NB4 (cell line): ENCODE measurements around the gene TANGO6.
A peak's percentile ranks its signal among the peaks of the same experiment; 100 is the strongest.

Experiments used
- DNase-seq: peaks from one replicate; pipeline ENCODE4 v3.0.0; 2010; ENCODE audit warnings: low read depth
- H3K4me3 ChIP-seq: one replicate; pipeline ENCODE4 v1.5.1; 2011; ENCODE audit warnings: mild to moderate bottlenecking, low read depth, low read length, moderate library complexity
- CTCF ChIP-seq: IDR thresholded peaks from one replicate; pipeline ENCODE4 v1.5.1; 2012; ENCODE audit warnings: low read depth, low read length
- MYC ChIP-seq: IDR thresholded peaks from 2 replicates; pipeline ENCODE4 v1.6.1; 2011; ENCODE audit warnings: low read depth, low read length
- POLR2A ChIP-seq: IDR thresholded peaks from 2 replicates; pipeline ENCODE4 v1.6.1; 2011; ENCODE audit warnings: mild to moderate bottlenecking; ENCODE audit not compliant: insufficient read length; ENCODE audit errors: extremely low read depth
- TF ChIP-seq, protein P1 (sequence below): IDR thresholded peaks from 2 replicates; pipeline ENCODE4 v1.6.1; 2011; ENCODE audit warnings: low read depth, low read length

The TANGO6 gene

DNA sequence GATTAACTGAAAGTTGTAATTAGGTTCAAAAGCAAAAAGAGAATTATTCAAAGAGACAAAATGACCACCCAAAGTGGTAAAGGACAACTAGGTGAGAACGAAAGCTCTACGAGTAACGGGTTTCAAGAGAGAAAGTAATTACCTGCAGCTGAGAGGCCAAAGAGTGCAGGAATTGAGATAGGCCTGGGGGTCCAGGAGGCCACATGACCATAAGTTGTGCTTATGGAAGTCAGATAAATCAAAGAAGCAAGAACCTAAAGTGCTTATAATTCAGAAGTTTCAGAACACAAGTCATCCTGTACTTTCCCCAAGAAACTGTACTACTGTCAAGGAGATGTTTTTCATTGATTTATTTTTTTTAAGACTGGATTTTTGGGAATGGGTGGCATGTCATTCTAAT lies 91.1 kb downstream of the TANGO6 start:
- no peak for DNase-seq
- no peak overlapping the region for H3K4me3 ChIP-seq
- no peak for TF ChIP-seq POLR2A

DNA sequence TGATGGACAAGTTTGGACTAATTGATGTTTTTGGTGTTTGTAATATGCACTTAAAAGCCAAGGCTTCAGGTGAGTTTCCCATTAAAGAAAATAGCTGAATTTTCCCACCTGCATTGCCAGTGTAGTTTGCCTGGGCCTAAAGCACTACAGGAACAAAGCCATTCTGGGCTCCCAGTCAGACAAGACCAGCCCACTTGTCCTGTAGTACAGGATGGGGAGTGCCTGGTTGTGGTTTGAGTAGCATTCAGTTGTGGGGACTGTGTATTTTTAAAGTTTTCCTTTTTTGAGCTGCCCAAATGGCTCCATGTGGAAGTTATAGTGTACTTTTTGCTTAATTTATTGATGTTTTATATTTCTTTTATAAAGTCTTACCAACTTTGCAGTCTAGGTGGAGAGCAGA lies 91.7 kb downstream of the TANGO6 start:
- TF ChIP-seq CTCF = no peak
- no peak for TF ChIP-seq POLR2A
- TF ChIP-seq, protein P1, sequence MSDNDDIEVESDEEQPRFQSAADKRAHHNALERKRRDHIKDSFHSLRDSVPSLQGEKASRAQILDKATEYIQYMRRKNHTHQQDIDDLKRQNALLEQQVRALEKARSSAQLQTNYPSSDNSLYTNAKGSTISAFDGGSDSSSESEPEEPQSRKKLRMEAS = no peak
- no peak for TF ChIP-seq MYC

GRCh38 chr16:68936736-68937631 lies 93.7 kb downstream of the TANGO6 start:
- peak; percentile 52 for DNase-seq
- TF ChIP-seq POLR2A (no peak), MYC (no peak), CTCF (no peak)
- TF ChIP-seq, protein P1 = no peak
- no peak overlapping the region for H3K4me3 ChIP-seq

More for the DNA sequence above, 91.7 kb downstream of the TANGO6 start:
- no peak for DNase-seq
- no peak overlapping the region for H3K4me3 ChIP-seq

GRCh38 chr16:68939692-68940320 lies 96.5 kb downstream of the TANGO6 start:
- H3K4me3 ChIP-seq = no peak overlapping the region
- DNase-seq = no peak
- TF ChIP-seq, protein P1 = no peak
- TF ChIP-seq POLR2A (no peak), MYC (no peak), CTCF (no peak)

- no peak overlapping the region for H3K4me3 ChIP-seq
- DNase-seq = no peak
- no peak for TF ChIP-seq CTCF
Observed at GRCh38 chr16:68940816-68941215, 97.5 kb downstream of the TANGO6 start.

GRCh38 chr16:68943961-68944360 lies 100.6 kb downstream of the TANGO6 start:
- DNase-seq = no peak
- TF ChIP-seq MYC (no peak), CTCF (no peak), POLR2A (no peak)
- TF ChIP-seq, protein P1 = no peak
- H3K4me3 ChIP-seq = no peak overlapping the region
